WTC11 (cell line): ENCODE measurements around the gene MATR3. TPM values are rescaled to one million over a fixed set of nuclear protein-coding genes. Genes with fewer than 3 reads are reported as not detected.
A peak's percentile ranks its signal among the peaks of the same experiment; 100 is the strongest.

ENCODE experiments used
- IRF2 ChIP-seq: sonication (generic); formaldehyde crosslinking; IDR thresholded peaks from 2 replicates; pipeline ENCODE4 v1.8.0; 2022; ENCODE audit warnings: low read depth, missing genetic modification reagents, borderline replicate concordance
- JUN ChIP-seq: sonication (generic); formaldehyde crosslinking; IDR thresholded peaks from 2 replicates; pipeline ENCODE4 v1.8.0; 2023; ENCODE audit warnings: mild to moderate bottlenecking, missing genetic modification reagents
- NR1H2 ChIP-seq: sonication (generic); formaldehyde crosslinking; IDR thresholded peaks from 2 replicates; pipeline ENCODE4 v1.9.0; 2021; ENCODE audit warnings: mild to moderate bottlenecking, moderate library complexity, missing genetic modification reagents
- NR3C1 ChIP-seq: sonication (generic); formaldehyde crosslinking; conservative IDR thresholded peaks from 2 replicates; pipeline ENCODE4 v1.8.1; 2023; ENCODE audit warnings: low read depth, mild to moderate bottlenecking, missing genetic modification reagents
- PRRX2 ChIP-seq: fragments of 250-450 bp; sonication (Bioruptor Pico); IDR thresholded peaks from 2 replicates; pipeline ENCODE4 v1.8.0; 2021; ENCODE audit warnings: mild to moderate bottlenecking
- RELA ChIP-seq: sonication (generic); formaldehyde crosslinking; IDR thresholded peaks from 2 replicates; pipeline ENCODE4 v1.8.1; 2022; ENCODE audit warnings: missing genetic modification reagents, mild to moderate bottlenecking, borderline replicate concordance
- TEAD4 ChIP-seq: sonication (generic); formaldehyde crosslinking; IDR thresholded peaks from 2 replicates; pipeline ENCODE4 v1.8.0; 2022; ENCODE audit warnings: mild to moderate bottlenecking, missing genetic modification reagents
- ZNF396 ChIP-seq: fragments of 250-450 bp; sonication (Bioruptor Pico); IDR thresholded peaks from 2 replicates; pipeline ENCODE4 v1.8.0; 2021; ENCODE audit warnings: mild to moderate bottlenecking, moderate library complexity, borderline replicate concordance
- ZNF423 ChIP-seq: fragments of 250-450 bp; sonication (Bioruptor Pico); IDR thresholded peaks from 2 replicates; pipeline ENCODE4 v2.1.2; 2022; ENCODE audit warnings: mild to moderate bottlenecking, moderate library complexity
- total RNA-seq: library from RNA; stranded (reverse); gene quantifications from 3 replicates; pipeline ENCODE4 v1.2.3, GENCODE V29; 2021
- TF ChIP-seq, protein P1 (sequence below): sonication (generic); formaldehyde crosslinking; IDR thresholded peaks from 2 replicates; pipeline ENCODE4 v1.8.0; 2022; ENCODE audit warnings: missing genetic modification reagents
- TF ChIP-seq, protein P2 (sequence below): sonication (generic); formaldehyde crosslinking; IDR thresholded peaks from 2 replicates; pipeline ENCODE4 v1.8.0; 2022; ENCODE audit warnings: mild to moderate bottlenecking, missing genetic modification reagents
- TF ChIP-seq, protein P3 (sequence below): sonication (generic); formaldehyde crosslinking; IDR thresholded peaks from 2 replicates; pipeline ENCODE4 v1.8.1; 2023; ENCODE audit warnings: mild to moderate bottlenecking, missing genetic modification reagents
- TF ChIP-seq, protein P4 (sequence below): sonication (generic); formaldehyde crosslinking; IDR thresholded peaks from 2 replicates; pipeline ENCODE4 v1.8.0; 2022; ENCODE audit warnings: mild to moderate bottlenecking, missing genetic modification reagents
- TF ChIP-seq, protein P5 (sequence below): fragments of 250-450 bp; sonication (Bioruptor Pico); IDR thresholded peaks from 2 replicates; pipeline ENCODE4 v1.9.0; 2021; ENCODE audit warnings: mild to moderate bottlenecking
- TF ChIP-seq, protein P6 (sequence below): sonication (generic); formaldehyde crosslinking; IDR thresholded peaks from 2 replicates; pipeline ENCODE4 v1.8.0; 2022; ENCODE audit warnings: mild to moderate bottlenecking, missing genetic modification reagents
- TF ChIP-seq, protein P7 (sequence below): fragments of 250-450 bp; sonication (Bioruptor Pico); IDR thresholded peaks from 2 replicates; pipeline ENCODE4 v2.1.2; 2022; ENCODE audit warnings: mild to moderate bottlenecking, moderate library complexity
- TF ChIP-seq, protein P8 (sequence below): sonication (generic); formaldehyde crosslinking; IDR thresholded peaks from 2 replicates; pipeline ENCODE4 v1.8.1; 2022; ENCODE audit warnings: mild to moderate bottlenecking, missing genetic modification reagents, moderate library complexity, borderline replicate concordance
- TF ChIP-seq, protein P9 (sequence below): sonication (generic); formaldehyde crosslinking; IDR thresholded peaks from 2 replicates; pipeline ENCODE4 v1.8.0; 2023; ENCODE audit warnings: mild to moderate bottlenecking, missing genetic modification reagents
- TF ChIP-seq, protein P10 (sequence below): sonication (generic); formaldehyde crosslinking; IDR thresholded peaks from 2 replicates; pipeline ENCODE4 v1.8.0; 2023; ENCODE audit warnings: missing genetic modification reagents
- TF ChIP-seq, protein P11 (sequence below): sonication (generic); formaldehyde crosslinking; IDR thresholded peaks from 2 replicates; pipeline ENCODE4 v1.8.1; 2022; ENCODE audit warnings: low read depth, missing genetic modification reagents, borderline replicate concordance

Gene MATR3
- total RNA-seq, 1 experiment from 2014 or later: 290 TPM

DNA sequence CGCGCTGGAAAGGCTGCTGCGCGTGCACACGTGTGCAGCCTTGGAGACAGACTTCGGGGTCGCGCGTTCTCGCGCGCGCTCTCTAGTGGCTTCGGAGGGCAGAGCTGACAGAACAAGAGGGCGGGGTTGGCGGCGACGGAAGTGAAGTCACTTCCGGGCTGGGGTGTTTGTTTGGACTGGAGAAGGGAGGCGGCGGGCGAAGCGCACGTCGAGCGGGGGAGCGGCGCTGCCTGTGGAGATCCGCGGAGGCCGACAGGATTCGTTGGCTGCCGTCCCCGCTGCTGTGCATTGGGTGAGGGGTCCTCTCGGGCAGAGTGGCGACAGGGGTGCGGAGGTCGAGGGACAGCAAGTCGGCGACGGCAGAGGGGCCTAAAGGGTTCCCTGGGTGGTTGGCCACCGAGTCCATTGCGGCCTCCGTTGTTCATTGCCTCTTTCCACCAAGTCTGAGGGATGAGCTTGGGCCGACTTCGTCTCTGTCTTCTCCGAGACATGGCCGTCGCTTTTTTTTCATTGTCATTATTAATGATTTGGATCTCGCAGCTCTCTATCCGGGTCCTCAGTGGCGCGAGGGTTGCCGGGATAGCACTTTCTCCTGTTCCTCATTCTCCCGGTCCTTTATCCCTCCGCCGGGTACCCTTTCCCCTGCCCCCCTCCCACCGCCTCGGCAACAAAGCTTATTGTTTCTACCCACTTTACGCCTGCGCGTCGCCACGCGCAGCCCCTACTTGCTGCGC is 48.3 kb downstream of the MATR3 start, which contains the start of gene PAIP2 (continued):
- TF ChIP-seq, protein P1, sequence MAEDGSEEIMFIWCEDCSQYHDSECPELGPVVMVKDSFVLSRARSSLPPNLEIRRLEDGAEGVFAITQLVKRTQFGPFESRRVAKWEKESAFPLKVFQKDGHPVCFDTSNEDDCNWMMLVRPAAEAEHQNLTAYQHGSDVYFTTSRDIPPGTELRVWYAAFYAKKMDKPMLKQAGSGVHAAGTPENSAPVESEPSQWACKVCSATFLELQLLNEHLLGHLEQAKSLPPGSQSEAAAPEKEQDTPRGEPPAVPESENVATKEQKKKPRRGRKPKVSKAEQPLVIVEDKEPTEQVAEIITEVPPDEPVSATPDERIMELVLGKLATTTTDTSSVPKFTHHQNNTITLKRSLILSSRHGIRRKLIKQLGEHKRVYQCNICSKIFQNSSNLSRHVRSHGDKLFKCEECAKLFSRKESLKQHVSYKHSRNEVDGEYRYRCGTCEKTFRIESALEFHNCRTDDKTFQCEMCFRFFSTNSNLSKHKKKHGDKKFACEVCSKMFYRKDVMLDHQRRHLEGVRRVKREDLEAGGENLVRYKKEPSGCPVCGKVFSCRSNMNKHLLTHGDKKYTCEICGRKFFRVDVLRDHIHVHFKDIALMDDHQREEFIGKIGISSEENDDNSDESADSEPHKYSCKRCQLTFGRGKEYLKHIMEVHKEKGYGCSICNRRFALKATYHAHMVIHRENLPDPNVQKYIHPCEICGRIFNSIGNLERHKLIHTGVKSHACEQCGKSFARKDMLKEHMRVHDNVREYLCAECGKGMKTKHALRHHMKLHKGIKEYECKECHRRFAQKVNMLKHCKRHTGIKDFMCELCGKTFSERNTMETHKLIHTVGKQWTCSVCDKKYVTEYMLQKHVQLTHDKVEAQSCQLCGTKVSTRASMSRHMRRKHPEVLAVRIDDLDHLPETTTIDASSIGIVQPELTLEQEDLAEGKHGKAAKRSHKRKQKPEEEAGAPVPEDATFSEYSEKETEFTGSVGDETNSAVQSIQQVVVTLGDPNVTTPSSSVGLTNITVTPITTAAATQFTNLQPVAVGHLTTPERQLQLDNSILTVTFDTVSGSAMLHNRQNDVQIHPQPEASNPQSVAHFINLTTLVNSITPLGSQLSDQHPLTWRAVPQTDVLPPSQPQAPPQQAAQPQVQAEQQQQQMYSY (CRISPR knock-in tag): no peak
- TF ChIP-seq, protein P2, sequence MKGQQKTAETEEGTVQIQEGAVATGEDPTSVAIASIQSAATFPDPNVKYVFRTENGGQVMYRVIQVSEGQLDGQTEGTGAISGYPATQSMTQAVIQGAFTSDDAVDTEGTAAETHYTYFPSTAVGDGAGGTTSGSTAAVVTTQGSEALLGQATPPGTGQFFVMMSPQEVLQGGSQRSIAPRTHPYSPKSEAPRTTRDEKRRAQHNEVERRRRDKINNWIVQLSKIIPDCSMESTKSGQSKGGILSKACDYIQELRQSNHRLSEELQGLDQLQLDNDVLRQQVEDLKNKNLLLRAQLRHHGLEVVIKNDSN (CRISPR knock-in tag): peak; percentile 83
- no peak for TF ChIP-seq RELA (CRISPR knock-in tag)
- TF ChIP-seq ZNF423 (CRISPR knock-in tag): no peak
- TF ChIP-seq JUN (CRISPR knock-in tag): no peak
- TF ChIP-seq, protein P3, sequence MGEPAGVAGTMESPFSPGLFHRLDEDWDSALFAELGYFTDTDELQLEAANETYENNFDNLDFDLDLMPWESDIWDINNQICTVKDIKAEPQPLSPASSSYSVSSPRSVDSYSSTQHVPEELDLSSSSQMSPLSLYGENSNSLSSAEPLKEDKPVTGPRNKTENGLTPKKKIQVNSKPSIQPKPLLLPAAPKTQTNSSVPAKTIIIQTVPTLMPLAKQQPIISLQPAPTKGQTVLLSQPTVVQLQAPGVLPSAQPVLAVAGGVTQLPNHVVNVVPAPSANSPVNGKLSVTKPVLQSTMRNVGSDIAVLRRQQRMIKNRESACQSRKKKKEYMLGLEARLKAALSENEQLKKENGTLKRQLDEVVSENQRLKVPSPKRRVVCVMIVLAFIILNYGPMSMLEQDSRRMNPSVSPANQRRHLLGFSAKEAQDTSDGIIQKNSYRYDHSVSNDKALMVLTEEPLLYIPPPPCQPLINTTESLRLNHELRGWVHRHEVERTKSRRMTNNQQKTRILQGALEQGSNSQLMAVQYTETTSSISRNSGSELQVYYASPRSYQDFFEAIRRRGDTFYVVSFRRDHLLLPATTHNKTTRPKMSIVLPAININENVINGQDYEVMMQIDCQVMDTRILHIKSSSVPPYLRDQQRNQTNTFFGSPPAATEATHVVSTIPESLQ (CRISPR knock-in tag): no peak
- TF ChIP-seq, protein P4, sequence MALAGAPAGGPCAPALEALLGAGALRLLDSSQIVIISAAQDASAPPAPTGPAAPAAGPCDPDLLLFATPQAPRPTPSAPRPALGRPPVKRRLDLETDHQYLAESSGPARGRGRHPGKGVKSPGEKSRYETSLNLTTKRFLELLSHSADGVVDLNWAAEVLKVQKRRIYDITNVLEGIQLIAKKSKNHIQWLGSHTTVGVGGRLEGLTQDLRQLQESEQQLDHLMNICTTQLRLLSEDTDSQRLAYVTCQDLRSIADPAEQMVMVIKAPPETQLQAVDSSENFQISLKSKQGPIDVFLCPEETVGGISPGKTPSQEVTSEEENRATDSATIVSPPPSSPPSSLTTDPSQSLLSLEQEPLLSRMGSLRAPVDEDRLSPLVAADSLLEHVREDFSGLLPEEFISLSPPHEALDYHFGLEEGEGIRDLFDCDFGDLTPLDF (CRISPR knock-in tag): no peak
- TF ChIP-seq, protein P5, sequence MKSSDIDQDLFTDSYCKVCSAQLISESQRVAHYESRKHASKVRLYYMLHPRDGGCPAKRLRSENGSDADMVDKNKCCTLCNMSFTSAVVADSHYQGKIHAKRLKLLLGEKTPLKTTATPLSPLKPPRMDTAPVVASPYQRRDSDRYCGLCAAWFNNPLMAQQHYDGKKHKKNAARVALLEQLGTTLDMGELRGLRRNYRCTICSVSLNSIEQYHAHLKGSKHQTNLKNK (CRISPR knock-in tag): no peak
- no peak for TF ChIP-seq IRF2 (CRISPR knock-in tag)
- peak; percentile 74 for TF ChIP-seq TEAD4 (CRISPR knock-in tag)
- TF ChIP-seq, protein P6, sequence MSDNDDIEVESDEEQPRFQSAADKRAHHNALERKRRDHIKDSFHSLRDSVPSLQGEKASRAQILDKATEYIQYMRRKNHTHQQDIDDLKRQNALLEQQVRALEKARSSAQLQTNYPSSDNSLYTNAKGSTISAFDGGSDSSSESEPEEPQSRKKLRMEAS (CRISPR knock-in tag): peak; percentile 85
- TF ChIP-seq ZNF396 (CRISPR knock-in tag): no peak
- TF ChIP-seq, protein P7, sequence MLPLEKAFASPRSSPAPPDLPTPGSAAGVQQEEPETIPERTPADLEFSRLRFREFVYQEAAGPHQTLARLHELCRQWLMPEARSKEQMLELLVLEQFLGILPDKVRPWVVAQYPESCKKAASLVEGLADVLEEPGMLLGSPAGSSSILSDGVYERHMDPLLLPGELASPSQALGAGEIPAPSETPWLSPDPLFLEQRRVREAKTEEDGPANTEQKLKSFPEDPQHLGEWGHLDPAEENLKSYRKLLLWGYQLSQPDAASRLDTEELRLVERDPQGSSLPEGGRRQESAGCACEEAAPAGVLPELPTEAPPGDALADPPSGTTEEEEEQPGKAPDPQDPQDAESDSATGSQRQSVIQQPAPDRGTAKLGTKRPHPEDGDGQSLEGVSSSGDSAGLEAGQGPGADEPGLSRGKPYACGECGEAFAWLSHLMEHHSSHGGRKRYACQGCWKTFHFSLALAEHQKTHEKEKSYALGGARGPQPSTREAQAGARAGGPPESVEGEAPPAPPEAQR (CRISPR knock-in tag): no peak
- TF ChIP-seq, protein P8, sequence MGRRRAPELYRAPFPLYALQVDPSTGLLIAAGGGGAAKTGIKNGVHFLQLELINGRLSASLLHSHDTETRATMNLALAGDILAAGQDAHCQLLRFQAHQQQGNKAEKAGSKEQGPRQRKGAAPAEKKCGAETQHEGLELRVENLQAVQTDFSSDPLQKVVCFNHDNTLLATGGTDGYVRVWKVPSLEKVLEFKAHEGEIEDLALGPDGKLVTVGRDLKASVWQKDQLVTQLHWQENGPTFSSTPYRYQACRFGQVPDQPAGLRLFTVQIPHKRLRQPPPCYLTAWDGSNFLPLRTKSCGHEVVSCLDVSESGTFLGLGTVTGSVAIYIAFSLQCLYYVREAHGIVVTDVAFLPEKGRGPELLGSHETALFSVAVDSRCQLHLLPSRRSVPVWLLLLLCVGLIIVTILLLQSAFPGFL (CRISPR knock-in tag): no peak
- TF ChIP-seq NR1H2: no peak
- TF ChIP-seq, protein P9, sequence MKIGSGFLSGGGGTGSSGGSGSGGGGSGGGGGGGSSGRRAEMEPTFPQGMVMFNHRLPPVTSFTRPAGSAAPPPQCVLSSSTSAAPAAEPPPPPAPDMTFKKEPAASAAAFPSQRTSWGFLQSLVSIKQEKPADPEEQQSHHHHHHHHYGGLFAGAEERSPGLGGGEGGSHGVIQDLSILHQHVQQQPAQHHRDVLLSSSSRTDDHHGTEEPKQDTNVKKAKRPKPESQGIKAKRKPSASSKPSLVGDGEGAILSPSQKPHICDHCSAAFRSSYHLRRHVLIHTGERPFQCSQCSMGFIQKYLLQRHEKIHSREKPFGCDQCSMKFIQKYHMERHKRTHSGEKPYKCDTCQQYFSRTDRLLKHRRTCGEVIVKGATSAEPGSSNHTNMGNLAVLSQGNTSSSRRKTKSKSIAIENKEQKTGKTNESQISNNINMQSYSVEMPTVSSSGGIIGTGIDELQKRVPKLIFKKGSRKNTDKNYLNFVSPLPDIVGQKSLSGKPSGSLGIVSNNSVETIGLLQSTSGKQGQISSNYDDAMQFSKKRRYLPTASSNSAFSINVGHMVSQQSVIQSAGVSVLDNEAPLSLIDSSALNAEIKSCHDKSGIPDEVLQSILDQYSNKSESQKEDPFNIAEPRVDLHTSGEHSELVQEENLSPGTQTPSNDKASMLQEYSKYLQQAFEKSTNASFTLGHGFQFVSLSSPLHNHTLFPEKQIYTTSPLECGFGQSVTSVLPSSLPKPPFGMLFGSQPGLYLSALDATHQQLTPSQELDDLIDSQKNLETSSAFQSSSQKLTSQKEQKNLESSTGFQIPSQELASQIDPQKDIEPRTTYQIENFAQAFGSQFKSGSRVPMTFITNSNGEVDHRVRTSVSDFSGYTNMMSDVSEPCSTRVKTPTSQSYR (CRISPR knock-in tag): no peak
- TF ChIP-seq, protein P10, sequence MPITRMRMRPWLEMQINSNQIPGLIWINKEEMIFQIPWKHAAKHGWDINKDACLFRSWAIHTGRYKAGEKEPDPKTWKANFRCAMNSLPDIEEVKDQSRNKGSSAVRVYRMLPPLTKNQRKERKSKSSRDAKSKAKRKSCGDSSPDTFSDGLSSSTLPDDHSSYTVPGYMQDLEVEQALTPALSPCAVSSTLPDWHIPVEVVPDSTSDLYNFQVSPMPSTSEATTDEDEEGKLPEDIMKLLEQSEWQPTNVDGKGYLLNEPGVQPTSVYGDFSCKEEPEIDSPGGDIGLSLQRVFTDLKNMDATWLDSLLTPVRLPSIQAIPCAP (CRISPR knock-in tag): no peak
- TF ChIP-seq, protein P11, sequence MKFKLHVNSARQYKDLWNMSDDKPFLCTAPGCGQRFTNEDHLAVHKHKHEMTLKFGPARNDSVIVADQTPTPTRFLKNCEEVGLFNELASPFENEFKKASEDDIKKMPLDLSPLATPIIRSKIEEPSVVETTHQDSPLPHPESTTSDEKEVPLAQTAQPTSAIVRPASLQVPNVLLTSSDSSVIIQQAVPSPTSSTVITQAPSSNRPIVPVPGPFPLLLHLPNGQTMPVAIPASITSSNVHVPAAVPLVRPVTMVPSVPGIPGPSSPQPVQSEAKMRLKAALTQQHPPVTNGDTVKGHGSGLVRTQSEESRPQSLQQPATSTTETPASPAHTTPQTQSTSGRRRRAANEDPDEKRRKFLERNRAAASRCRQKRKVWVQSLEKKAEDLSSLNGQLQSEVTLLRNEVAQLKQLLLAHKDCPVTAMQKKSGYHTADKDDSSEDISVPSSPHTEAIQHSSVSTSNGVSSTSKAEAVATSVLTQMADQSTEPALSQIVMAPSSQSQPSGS (CRISPR knock-in tag): no peak
- 0 out of 2 replicates have a peak, but pooled peaks have one; percentile 79 for TF ChIP-seq PRRX2 (CRISPR knock-in tag)
- no peak for TF ChIP-seq NR3C1
